ENCODE results near the gene DNAI2. TPM values are rescaled to one million over a fixed set of nuclear protein-coding genes. Genes with fewer than 3 reads are reported as not detected.
A peak's percentile ranks its signal among the peaks of the same experiment; 100 is the strongest.

DNAI2 gene
- total RNA-seq, 1 experiment from 2014 or later: not detected

- TF ChIP-seq CTCF (IDR thresholded peaks at IDR 0.05 in 2 of 3, conservative IDR thresholded peaks at IDR 0.05 in 1 of 3; ENCODE audit: borderline replicate concordance in 1 of 3, insufficient read depth in 1 of 3, low read depth in 2 of 3, low read length in 2 of 3): no peak
- TF ChIP-seq EGR1 (IDR thresholded peaks at IDR 0.05; ENCODE audit: low read depth): no peak
- no peak for TF ChIP-seq MAX (IDR thresholded peaks at IDR 0.05)
- TF ChIP-seq ZFX (IDR thresholded peaks at IDR 0.05): no peak
- no peak for TF ChIP-seq RAD21 (IDR thresholded peaks at IDR 0.05; ENCODE audit: low read depth)
- no peak for TF ChIP-seq TCF7L2 (IDR thresholded peaks at IDR 0.05; ENCODE audit: borderline replicate concordance, extremely low read depth, insufficient read depth, insufficient read length)
- no peak for TF ChIP-seq ATF3 (IDR thresholded peaks at IDR 0.05)
Measured at GRCh38 chr17:74325743-74326379, 51.8 kb downstream of the DNAI2 start, which contains the start of gene KIF19 (continued).

- H3K79me2 ChIP-seq (ENCODE audit: insufficient read depth, low read length): no peaks in the 10 kb centered on the region
- peak overlapping the region; percentile 18; the same call in 1 of the 2 replicates for H3K4me2 ChIP-seq (ENCODE audit: low read length)
- H3K36me3 ChIP-seq (ENCODE audit: control insufficient read depth in 1 of 2, insufficient read depth in 2 of 2, low read length in 2 of 2): no peaks in the 10 kb centered on the region
- intact Hi-C loops (cut with micrococcal nuclease): no loop called here
- no TSS peak for BruUV-seq (replicated peaks)
- TF ChIP-seq SIN3A (IDR thresholded peaks at IDR 0.05; ENCODE audit: low read depth) (no peak), ELF1 (IDR thresholded peaks at IDR 0.05; ENCODE audit: borderline replicate concordance, low read depth) (no peak)
- 0 out of 2 replicates have a peak, but pooled peaks cover 5% of the 10 kb centered on the region for H3K27me3 ChIP-seq (ENCODE audit: insufficient read depth, low read length)
- ChIA-PET RAD21 (ENCODE audit: low non-redundant PET in 1 of 2, low total read pairs in 2 of 2, uncharacterized antibody in 2 of 2, unreplicated experiment in 2 of 2) (no interaction called here), CTCF (no interaction called here), POLR2A (no interaction called here)
- no peak overlapping the region for H3K9ac ChIP-seq (ENCODE audit: low read length)
- H3K27ac ChIP-seq (ENCODE audit: low read depth, low read length): no peak overlapping the region
- H3K4me3 ChIP-seq (replicated peaks in 1 of 2; ENCODE audit: low read depth in 1 of 2, low read length in 2 of 2): no peak overlapping the region
- H4K20me1 ChIP-seq (ENCODE audit: insufficient read depth): no peaks in the 10 kb centered on the region
- no peak overlapping the region for H2AFZ ChIP-seq (ENCODE audit: low read depth, low read length, poor library complexity, severe bottlenecking)
- ATAC-seq: no peak
- H3K4me1 ChIP-seq (ENCODE audit: control insufficient read depth in 1 of 2, insufficient read depth in 2 of 2, low read length in 2 of 2): no peaks in the 10 kb centered on the region
- DNase-seq (ENCODE audit: low read depth, low spot score): no peak
- no peaks in the 10 kb centered on the region for H3K9me2 ChIP-seq (ENCODE audit: insufficient read depth)
- no peaks in the 10 kb centered on the region for H3K9me3 ChIP-seq (ENCODE audit: control insufficient read depth in 1 of 2, insufficient read depth in 1 of 2, low read depth in 1 of 2, low read length in 2 of 2)
Measured at GRCh38 chr17:74326506-74326905, 52.5 kb downstream of the DNAI2 start.

All from HCT116 (cell line).